Large intestine (tissue), 3 donors: ENCODE results near the gene RAD51. TPM values are rescaled to one million over a fixed set of nuclear protein-coding genes. Genes with fewer than 3 reads are reported as not detected.
A peak's percentile ranks its signal among the peaks of the same experiment; 100 is the strongest.

Experiments
- DNase-seq, 2 donors: peaks; one replicate each; pipeline versions ENCODE4 v3.0.0 to v3.0.0-alpha.2; 2013
- H3K27ac ChIP-seq: one replicate; pipeline ENCODE4 v1.5.1; 2013; ENCODE audit warnings: low read length
- H3K27me3 ChIP-seq: 2 replicates; pipeline ENCODE4 v1.6.1; 2013; ENCODE audit warnings: low read length; ENCODE audit not compliant: control insufficient read depth, insufficient read depth
- H3K36me3 ChIP-seq: 2 replicates; pipeline ENCODE4 v1.6.1; 2013; ENCODE audit warnings: low read length; ENCODE audit not compliant: control insufficient read depth, insufficient read depth
- H3K4me1 ChIP-seq: one replicate; pipeline ENCODE4 v1.6.1; 2013; ENCODE audit warnings: low read length; ENCODE audit not compliant: control insufficient read depth, insufficient read depth
- H3K4me3 ChIP-seq: one replicate; pipeline ENCODE4 v1.5.1; 2013; ENCODE audit warnings: low read length
- H3K9me3 ChIP-seq: one replicate; pipeline ENCODE4 v1.6.1; 2013; ENCODE audit warnings: mild to moderate bottlenecking, low read depth, low read length, moderate library complexity; ENCODE audit not compliant: control insufficient read depth
- WGBS: methylation state at CpG from one replicate; pipeline ENCODE4 v1.1.5; 2013; ENCODE audit warnings: low lambda C conversion rate; ENCODE audit not compliant: insufficient coverage; 5-methylcytosine and 5-hydroxymethylcytosine counted together
- polyA plus RNA-seq: library from polyadenylated mRNA; unstranded; fragments of 120-200 nt; gene quantifications from one replicate; pipeline ENCODE4 v1.2.1, GENCODE V29; 2013

RAD51 gene
- polyA plus RNA-seq, 1 donor = 8.1 TPM

- peaks cover 3% of the 10 kb centered on the region for H3K9me3 ChIP-seq
- H3K27me3 ChIP-seq = no peaks in the 10 kb centered on the region
- H3K36me3 ChIP-seq = peaks cover 50% of the 10 kb centered on the region
- WGBS = no CpG with 5 or more reads among the region's 21 CpGs
- peak in 1 of 2 donors; percentile 46 for DNase-seq
- H3K4me1 ChIP-seq = peaks cover 60% of the 10 kb centered on the region
- H3K4me3 ChIP-seq = peak overlapping the region; percentile 29
- H3K27ac ChIP-seq = peak overlapping the region; percentile 97
Measured at GRCh38 chr15:40768521-40769273, 73.7 kb downstream of the RAD51 start.

- H3K27me3 ChIP-seq = no peaks in the 10 kb centered on the region
- no peaks in the 10 kb centered on the region for H3K9me3 ChIP-seq
- no CpG with 5 or more reads among the region's 28 CpGs for WGBS
- H3K36me3 ChIP-seq = peaks cover 58% of the 10 kb centered on the region
- H3K27ac ChIP-seq = peak within 1 kb of the TSS; percentile 97
- H3K4me1 ChIP-seq = peaks cover 60% of the 10 kb centered on the region
- peak within 1 kb of the TSS; percentile 29 for H3K4me3 ChIP-seq
- DNase-seq = peak; percentile 81 to 93
Measured at GRCh38 chr15:40769274-40770146, 74.5 kb downstream of the RAD51 start, which contains the start of gene C15orf62. TSS of gene C15orf62 (plus strand) at chr15:40769980. CDS start at chr15:40770496, 516 bp downstream.

- Histone ChIP-seq H3K4me3 (peak overlapping the region; percentile 29), H3K27ac (peak overlapping the region; percentile 97), H3K9me3 (no peaks in the 10 kb centered on the region), H3K4me1 (peaks cover 60% of the 10 kb centered on the region), H3K36me3 (peaks cover 66% of the 10 kb centered on the region), H3K27me3 (no peaks in the 10 kb centered on the region)
- no CpG with 5 or more reads among the region's 17 CpGs for WGBS
- peak; percentile 87 to 94 for DNase-seq
Measured at GRCh38 chr15:40770147-40770721, 75.3 kb downstream of the RAD51 start.

- H3K9me3 ChIP-seq = no peaks in the 10 kb centered on the region
- no peak for DNase-seq
- H3K27me3 ChIP-seq = no peaks in the 10 kb centered on the region
- no peak overlapping the region for H3K4me3 ChIP-seq
- no CpG with 5 or more reads among the region's 5 CpGs for WGBS
- peak overlapping the region; percentile 97 for H3K27ac ChIP-seq
- H3K36me3 ChIP-seq = peaks cover 67% of the 10 kb centered on the region
- H3K4me1 ChIP-seq = peaks cover 51% of the 10 kb centered on the region
Measured at GRCh38 chr15:40771242-40771641, 76.3 kb downstream of the RAD51 start.

GRCh38 chr15:40772014-40772413, 77.0 kb downstream of the RAD51 start:
- Histone ChIP-seq H3K4me1 (peaks cover 43% of the 10 kb centered on the region), H3K9me3 (no peaks in the 10 kb centered on the region), H3K27ac (no peak overlapping the region), H3K27me3 (no peaks in the 10 kb centered on the region), H3K4me3 (no peak overlapping the region), H3K36me3 (peaks cover 67% of the 10 kb centered on the region)
- DNase-seq = no peak
- no CpG with 5 or more reads among the region's 13 CpGs for WGBS

- no CpG with 5 or more reads among the region's 8 CpGs for WGBS
Measured at GRCh38 chr15:40773496-40773895, 78.5 kb downstream of the RAD51 start.

GRCh38 chr15:40773902-40774301, 78.9 kb downstream of the RAD51 start:
- peaks cover 60% of the 10 kb centered on the region for H3K36me3 ChIP-seq
- H3K27me3 ChIP-seq = no peaks in the 10 kb centered on the region
- no peak overlapping the region for H3K4me3 ChIP-seq
- H3K4me1 ChIP-seq = peaks cover 28% of the 10 kb centered on the region
- H3K9me3 ChIP-seq = no peaks in the 10 kb centered on the region
- no peak for DNase-seq
- no peak overlapping the region for H3K27ac ChIP-seq
- WGBS = no CpG with 5 or more reads among the region's 6 CpGs

More at GRCh38 chr15:40773496-40773895, 78.5 kb downstream of the RAD51 start:
- Histone ChIP-seq H3K27ac (no peak overlapping the region), H3K4me3 (no peak overlapping the region), H3K4me1 (peaks cover 32% of the 10 kb centered on the region), H3K9me3 (no peaks in the 10 kb centered on the region), H3K36me3 (peaks cover 57% of the 10 kb centered on the region), H3K27me3 (no peaks in the 10 kb centered on the region)
- no peak for DNase-seq

- Histone ChIP-seq H3K27ac (no peak overlapping the region), H3K36me3 (peaks cover 71% of the 10 kb centered on the region), H3K9me3 (no peaks in the 10 kb centered on the region), H3K4me1 (peaks cover 17% of the 10 kb centered on the region), H3K4me3 (no peak overlapping the region), H3K27me3 (no peaks in the 10 kb centered on the region)
- DNase-seq = no peak
- no CpG with 5 or more reads among the region's 10 CpGs for WGBS
Measured at GRCh38 chr15:40775007-40775406, 80.0 kb downstream of the RAD51 start.

GRCh38 chr15:40775740-40776536, 81.0 kb downstream of the RAD51 start:
- Histone ChIP-seq H3K27ac (no peak overlapping the region), H3K27me3 (no peaks in the 10 kb centered on the region)
- no CpG with 5 or more reads among the region's 14 CpGs for WGBS

More at GRCh38 chr15:40775740-40776536, 81.0 kb downstream of the RAD51 start:
- Histone ChIP-seq H3K9me3 (no peaks in the 10 kb centered on the region), H3K4me1 (peaks cover 8% of the 10 kb centered on the region), H3K4me3 (no peak overlapping the region), H3K36me3 (peaks cover 72% of the 10 kb centered on the region)
- no peak for DNase-seq
